Measurements from ENCODE around the gene PDIA4.

GRCh38 chr7:148987010-148987750, 41.1 kb downstream of the PDIA4 start:
- TF ChIP-seq CTCF (conservative IDR thresholded peaks at IDR 0.05 in 1 of 2, IDR thresholded peaks at IDR 0.05 in 1 of 2; ENCODE audit: low read depth in 1 of 2, low read length in 2 of 2) (no peak), EZH2 (IDR thresholded peaks at IDR 0.05; ENCODE audit: low read length, missing control alignments) (no peak)

All from fibroblast of lung (primary cell).